Adrenal gland (tissue), 12 donors: ENCODE results near the gene TRIB2. TPM values are rescaled to one million over a fixed set of nuclear protein-coding genes. Genes with fewer than 3 reads are reported as not detected.

Source experiments
- DNase-seq, 7 donors: peaks; one replicate each; pipeline ENCODE4 v3.0.0-alpha.2; 2019 to 2020
- H3K27ac ChIP-seq, 5 donors: fragments of 200-600 bp; sonication (generic) in 4 of 5; 1 replicate in 3 of 5; 2 replicates in 2 of 5; pipeline versions ENCODE4 v1.5.1 to v1.8.0; 2016 to 2020; ENCODE audit warnings: mild to moderate bottlenecking in 1 of 5
- H3K27me3 ChIP-seq: fragments of 200-600 bp; 2 replicates; pipeline ENCODE4 v1.8.0; 2021
- H3K36me3 ChIP-seq, 2 donors: fragments of 200-600 bp; replicated peaks in 1 of 2; 1 replicate in 1 of 2; 2 replicates in 1 of 2; pipeline versions ENCODE4 v1.5.1 to v1.8.0; 2018 to 2022
- H3K4me1 ChIP-seq, 2 donors: fragments of 200-600 bp; replicated peaks in 1 of 2; 1 replicate in 1 of 2; 2 replicates in 1 of 2; pipeline versions ENCODE4 v1.5.1 to v1.8.0; 2018 to 2021
- H3K4me3 ChIP-seq, 4 donors: fragments of 200-600 bp; sonication (generic) in 3 of 4; one replicate each; pipeline ENCODE4 v1.5.1; 2016 to 2018
- H3K9me3 ChIP-seq, 3 donors: fragments of 200-600 bp; sonication (generic) in 1 of 3; replicated peaks in 1 of 3; 1 replicate in 2 of 3; 2 replicates in 1 of 3; pipeline versions ENCODE4 v1.5.1 to v1.8.0; 2016 to 2021
- POLR2A ChIP-seq, 2 donors: fragments of 450-650 bp; IDR thresholded peaks; one replicate each; pipeline ENCODE4 v1.6.1; 2017; ENCODE audit warnings: antibody characterized with exemption in 2 of 2, mild to moderate bottlenecking in 2 of 2, moderate library complexity in 1 of 2
- WGBS, 4 donors: extraction: QIAGEN DNeasy Blood & Tissue Kit in 2 of 4; methylation state at CpG; one replicate each; pipeline versions ENCODE4 v1.1.5 to v1.1.7; 2013 to 2017; 5-methylcytosine and 5-hydroxymethylcytosine counted together
- intact Hi-C, 2 donors: fragments of 100-400 bp; cut with DNase I; formaldehyde crosslinking; loops; one replicate each; pipeline versions ENCODE4 v1.14.1 to v1.15.0; 2022 to 2023
- polyA plus RNA-seq, 3 donors: library from polyadenylated mRNA; stranded (reverse); fragments of 200-250 nt in 2 of 3; fragments of 350-450 nt in 1 of 3; fragmentation: Illumina TruSeq in 1 of 3; extraction: RNeasy Lipid Tissue Mini Kit (QIAGEN cat#74804) in 1 of 3; gene quantifications; one replicate each; pipeline ENCODE4 v1.2.3, GENCODE V29; 2013 to 2014
- total RNA-seq, 9 donors: library from RNA; depleted of rRNA in 4 of 9; stranded (reverse); fragments of >200 nt in 4 of 9; fragments of 120-200 nt in 1 of 9; fragmentation: NEBNext Ultra II Directional in 1 of 9; extraction: Animal tissue kit (Norgen Biotek cat#: 25700) in 1 of 9; gene quantifications; one replicate each; pipeline versions ENCODE4 v1.1.0 to v1.2.4, GENCODE V29; 2013 to 2023
- TF ChIP-seq, protein P1 (sequence below), 6 experiments: fragments of 450-650 bp in 4 of 6; fragments of 200-600 bp in 2 of 6; sonication (generic) in 1 of 6; IDR thresholded peaks; 1 replicate in 5 of 6; 2 replicates in 1 of 6; pipeline versions ENCODE4 v1.5.1 to v1.8.0; 2016 to 2021; ENCODE audit warnings: antibody characterized with exemption in 6 of 6, mild to moderate bottlenecking in 2 of 6, moderate library complexity in 1 of 6
- donor health status: healthy with polysubstance abuse.
- donor health status: Bipolar disorder and iron deficiency.
- donor health status: DM: yes; HTN: yes; CAD: no.
- donor health status: DM: no; HTN: no; CAD: no.
- donor health status: DM: no; HTN: no; CAD: no.
- donor health status: DM: yes; HTN: yes; CAD: no.

The TRIB2 gene
- total and polyA plus RNA-seq, 12 donors, result 35.5 to 263 (median 112) TPM

DNA sequence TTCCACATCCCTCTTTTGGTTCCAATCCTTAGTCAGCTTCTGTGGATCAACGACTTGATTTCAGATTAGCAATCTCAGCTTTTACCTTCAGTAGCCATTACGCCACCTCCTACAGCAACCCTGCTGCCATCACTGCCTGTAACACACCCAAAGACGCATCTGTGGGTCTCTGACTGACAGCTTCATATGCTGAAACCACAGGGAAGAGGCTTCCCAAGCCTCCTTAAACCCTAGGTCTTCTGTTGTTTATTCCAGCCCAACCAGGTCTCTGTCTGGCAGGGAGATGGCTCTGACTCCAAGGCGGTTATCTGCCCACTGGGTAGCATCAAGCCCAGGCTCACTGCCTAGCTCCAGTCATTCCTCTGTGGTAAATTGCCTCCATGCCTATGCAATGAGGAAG is 28.6 kb upstream of the TRIB2 start:
- Histone ChIP-seq H3K36me3 (no peaks in the 10 kb centered on the region), H3K9me3 (no peaks in the 10 kb centered on the region), H3K4me1 (peaks cover 13 to 22% of the 10 kb centered on the region in 2 donors), H3K27me3 (no peaks in the 10 kb centered on the region), H3K4me3 (no peak overlapping the region), H3K27ac (no peak overlapping the region)
- DNase-seq, result no peak
- 90 to 97% (median 93%) methylated on average over 4 of the region's 4 CpGs for WGBS, 4 donors
- no peak for TF ChIP-seq POLR2A (IDR thresholded peaks at IDR 0.05)
- intact Hi-C loops, result no loop called here

DNA sequence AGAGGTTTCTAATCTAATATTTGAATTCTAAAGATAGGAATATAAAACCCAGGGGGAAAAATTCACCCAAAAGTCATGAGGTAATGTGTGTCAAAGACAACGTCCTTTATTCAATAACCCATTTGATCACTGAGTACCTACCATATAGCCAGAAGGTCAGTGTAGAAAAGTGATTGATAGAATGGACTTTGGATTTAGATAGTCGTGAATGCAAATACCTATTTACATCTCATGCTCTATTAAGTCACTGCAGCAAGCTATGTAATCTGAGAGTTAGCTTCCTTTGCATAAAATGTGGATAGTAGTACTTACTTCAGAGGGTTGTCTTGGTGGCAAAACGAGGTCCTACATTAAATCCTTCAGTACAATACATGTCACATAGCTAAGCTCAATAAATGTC is 27.8 kb upstream of the TRIB2 start:
- H3K36me3 ChIP-seq, result no peaks in the 10 kb centered on the region
- 67 to 85% (median 75%) methylated on average over 3 of the region's 3 CpGs for WGBS, 4 donors
- TF ChIP-seq, protein P1, sequence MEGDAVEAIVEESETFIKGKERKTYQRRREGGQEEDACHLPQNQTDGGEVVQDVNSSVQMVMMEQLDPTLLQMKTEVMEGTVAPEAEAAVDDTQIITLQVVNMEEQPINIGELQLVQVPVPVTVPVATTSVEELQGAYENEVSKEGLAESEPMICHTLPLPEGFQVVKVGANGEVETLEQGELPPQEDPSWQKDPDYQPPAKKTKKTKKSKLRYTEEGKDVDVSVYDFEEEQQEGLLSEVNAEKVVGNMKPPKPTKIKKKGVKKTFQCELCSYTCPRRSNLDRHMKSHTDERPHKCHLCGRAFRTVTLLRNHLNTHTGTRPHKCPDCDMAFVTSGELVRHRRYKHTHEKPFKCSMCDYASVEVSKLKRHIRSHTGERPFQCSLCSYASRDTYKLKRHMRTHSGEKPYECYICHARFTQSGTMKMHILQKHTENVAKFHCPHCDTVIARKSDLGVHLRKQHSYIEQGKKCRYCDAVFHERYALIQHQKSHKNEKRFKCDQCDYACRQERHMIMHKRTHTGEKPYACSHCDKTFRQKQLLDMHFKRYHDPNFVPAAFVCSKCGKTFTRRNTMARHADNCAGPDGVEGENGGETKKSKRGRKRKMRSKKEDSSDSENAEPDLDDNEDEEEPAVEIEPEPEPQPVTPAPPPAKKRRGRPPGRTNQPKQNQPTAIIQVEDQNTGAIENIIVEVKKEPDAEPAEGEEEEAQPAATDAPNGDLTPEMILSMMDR (IDR thresholded peaks at IDR 0.05), result no peak
- TF ChIP-seq POLR2A (IDR thresholded peaks at IDR 0.05), result no peak
- DNase-seq, result no peak
- peaks cover 13 to 22% of the 10 kb centered on the region in 2 donors for H3K4me1 ChIP-seq
- H3K4me3 ChIP-seq, result no peak overlapping the region
- intact Hi-C loops, result no loop called here
- no peak overlapping the region for H3K27ac ChIP-seq
- H3K27me3 ChIP-seq, result no peaks in the 10 kb centered on the region
- H3K9me3 ChIP-seq, result no peaks in the 10 kb centered on the region

DNA sequence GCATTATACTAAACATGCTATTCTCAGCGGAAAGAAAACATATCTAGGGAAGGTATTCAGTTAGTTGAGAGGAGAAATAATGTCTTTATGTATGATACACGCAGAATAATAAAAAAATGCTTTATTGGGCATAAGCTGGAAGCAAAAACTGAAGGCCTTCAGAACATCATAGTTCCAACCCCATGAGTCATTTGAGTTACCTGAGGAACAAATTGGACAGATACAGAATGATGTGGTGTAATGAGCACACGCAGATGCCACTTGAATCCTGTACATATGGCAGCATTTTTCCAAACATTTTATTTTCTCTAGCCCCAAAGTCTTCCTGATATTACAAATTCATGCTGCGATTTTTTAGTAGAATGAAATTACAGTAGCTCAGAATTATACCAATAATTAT is 23.2 kb upstream of the TRIB2 start:
- no peaks in the 10 kb centered on the region for H3K4me1 ChIP-seq
- WGBS, 4 donors, result 76 to 94% (median 87%) methylated on average over 4 of the region's 4 CpGs
- no peaks in the 10 kb centered on the region for H3K9me3 ChIP-seq
- H3K36me3 ChIP-seq, result no peaks in the 10 kb centered on the region
- no peak for DNase-seq
- H3K27me3 ChIP-seq, result no peaks in the 10 kb centered on the region
- no peak for TF ChIP-seq POLR2A (IDR thresholded peaks at IDR 0.05)
- TF ChIP-seq, protein P1 (IDR thresholded peaks at IDR 0.05), result no peak
- H3K27ac ChIP-seq, result no peak overlapping the region
- H3K4me3 ChIP-seq, result no peak overlapping the region
- intact Hi-C loops, result no loop called here

DNA sequence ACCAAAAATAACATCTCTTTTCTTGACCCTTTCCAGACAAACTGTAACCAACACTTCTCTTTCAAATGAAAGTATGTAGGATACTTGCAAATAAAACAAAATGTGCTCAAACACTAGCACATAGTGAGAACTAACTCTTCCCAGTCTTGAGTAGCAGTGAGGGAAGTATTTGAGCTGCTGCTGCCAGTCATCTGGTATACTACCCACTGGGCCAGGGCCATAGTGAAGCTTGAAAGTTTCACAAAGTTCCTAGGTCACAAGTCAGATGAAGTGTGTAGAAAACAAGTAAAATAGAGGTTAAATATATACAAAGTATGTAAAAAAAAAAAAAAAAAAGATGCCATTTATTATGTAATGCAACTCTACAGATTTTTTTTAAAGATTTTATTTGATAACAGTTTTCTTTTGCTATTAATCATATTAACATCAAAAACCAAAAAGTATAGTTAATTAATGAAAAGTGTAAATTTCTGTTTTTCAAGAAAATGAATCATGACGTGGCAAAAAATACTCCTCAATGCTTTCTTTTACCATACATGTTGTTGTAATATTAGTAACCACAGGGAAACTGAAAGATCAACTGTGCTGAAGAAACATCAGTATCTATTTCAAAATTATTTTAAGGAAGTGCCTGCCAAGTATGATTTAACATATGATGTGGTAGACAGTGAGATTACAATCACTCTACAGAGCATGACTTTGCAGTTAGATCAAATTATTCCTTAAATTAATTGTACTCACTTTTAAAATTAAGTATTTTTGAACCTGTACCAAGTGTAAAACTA is 21.6 kb upstream of the TRIB2 start:
- 78 to 90% (median 81%) methylated on average over 1 of the region's 1 CpG for WGBS, 4 donors
- H3K27me3 ChIP-seq, result no peaks in the 10 kb centered on the region
- H3K36me3 ChIP-seq, result no peaks in the 10 kb centered on the region
- no peak overlapping the region for H3K4me3 ChIP-seq
- no peak overlapping the region for H3K27ac ChIP-seq
- no peak for TF ChIP-seq POLR2A (IDR thresholded peaks at IDR 0.05)
- TF ChIP-seq, protein P1 (IDR thresholded peaks at IDR 0.05), result no peak
- no peaks in the 10 kb centered on the region for H3K4me1 ChIP-seq
- no peak for DNase-seq
- no peaks in the 10 kb centered on the region for H3K9me3 ChIP-seq
- intact Hi-C loops, result no loop called here

DNA sequence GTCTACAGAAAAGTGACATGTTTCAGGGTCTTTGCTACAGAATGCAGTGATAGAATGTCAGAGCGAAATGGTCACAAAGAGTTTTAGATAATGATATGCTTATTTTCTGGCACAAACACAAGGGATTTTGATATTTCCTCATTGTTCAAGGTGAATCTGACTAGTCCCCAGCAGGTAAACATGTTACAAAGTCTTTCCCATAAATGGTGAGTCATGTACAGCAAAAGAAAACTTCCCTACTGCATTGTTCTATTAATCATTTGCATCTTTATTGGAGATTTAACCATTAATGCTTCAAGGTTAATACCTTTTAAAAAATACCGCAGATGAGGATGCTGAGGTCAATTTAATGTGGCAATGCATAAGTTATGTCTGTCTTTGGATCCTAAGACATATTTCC is 19.1 kb upstream of the TRIB2 start:
- peaks cover 0 to 4% of the 10 kb centered on the region in 2 donors for H3K4me1 ChIP-seq
- no peak overlapping the region for H3K4me3 ChIP-seq
- no peaks in the 10 kb centered on the region for H3K27me3 ChIP-seq
- no peak overlapping the region for H3K27ac ChIP-seq
- DNase-seq, result no peak
- H3K36me3 ChIP-seq, result no peaks in the 10 kb centered on the region
- intact Hi-C loops, result no loop called here
- TF ChIP-seq, protein P1 (IDR thresholded peaks at IDR 0.05), result no peak
- no peak for TF ChIP-seq POLR2A (IDR thresholded peaks at IDR 0.05)
- H3K9me3 ChIP-seq, result no peaks in the 10 kb centered on the region
- 83 to 90% (median 85%) methylated on average over 2 of the region's 2 CpGs for WGBS, 4 donors
